Stimulated activated CD4-positive, alpha-beta T cell treated with anti-CD3 and anti-CD28 coated beads, Interleukin-4, amount 100 ng/mL, for 24 hours (primary cell): ENCODE data around the gene RHOC.

Experiments
- DNase-seq: peaks from one replicate; pipeline ENCODE4 v3.0.0-alpha.2; 2020

The RHOC gene

GRCh38 chr1:112716133-112716720 lies 9.3 kb upstream of the RHOC start:
- peak; percentile 87 for DNase-seq

- peak; percentile 95 for DNase-seq
Observed at GRCh38 chr1:112715264-112716053, 8.5 kb upstream of the RHOC start, which contains the start of gene PPM1J. Gene PPM1J (minus strand): TSS chr1:112715332. CDS start chr1:112715301, 31 bp downstream.

GRCh38 chr1:112714313-112715263 lies 7.7 kb upstream of the RHOC start:
- DNase-seq, result no peak

- DNase-seq, result no peak
Observed at GRCh38 chr1:112713466-112714312, 6.8 kb upstream of the RHOC start.

GRCh38 chr1:112712701-112713128 lies 5.8 kb upstream of the RHOC start:
- no peak for DNase-seq

- no peak for DNase-seq
Observed at GRCh38 chr1:112712191-112712590, 5.3 kb upstream of the RHOC start.

GRCh38 chr1:112711670-112712069 lies 4.7 kb upstream of the RHOC start:
- no peak for DNase-seq

GRCh38 chr1:112711041-112711440 lies 4.1 kb upstream of the RHOC start:
- no peak for DNase-seq

GRCh38 chr1:112710586-112710985 lies 3.7 kb upstream of the RHOC start:
- no peak for DNase-seq

GRCh38 chr1:112710159-112710558 lies 3.2 kb upstream of the RHOC start:
- DNase-seq, result no peak

GRCh38 chr1:112708489-112708888 lies 1.6 kb upstream of the RHOC start:
- no peak for DNase-seq

- DNase-seq, result no peak
Observed at GRCh38 chr1:112708002-112708448, 1.1 kb upstream of the RHOC start.

GRCh38 chr1:112707221-112708001 lies 484 bp upstream of the RHOC start:
- peak; percentile 67 for DNase-seq

- DNase-seq, result peak; percentile 48
Observed at GRCh38 chr1:112704934-112705627, 1.8 kb downstream of the RHOC start.

- no peak for DNase-seq
Observed at GRCh38 chr1:112704391-112704933, 2.5 kb downstream of the RHOC start.

- no peak for DNase-seq
Observed at GRCh38 chr1:112703706-112704105, 3.2 kb downstream of the RHOC start.

- DNase-seq, result no peak
Observed at GRCh38 chr1:112702420-112703261, 4.3 kb downstream of the RHOC start.

- DNase-seq, result no peak
Observed at GRCh38 chr1:112702067-112702395, 4.9 kb downstream of the RHOC start.

- DNase-seq, result no peak
Observed at GRCh38 chr1:112701227-112702066, 5.5 kb downstream of the RHOC start.
